ENCODE measurements around the gene NINL.
"Not testable (repeated sequence)": the region's sequence is repeated elsewhere in the genome, so short reads cannot be mapped to it uniquely, and the experiment has no call there.

The NINL gene

DNA sequence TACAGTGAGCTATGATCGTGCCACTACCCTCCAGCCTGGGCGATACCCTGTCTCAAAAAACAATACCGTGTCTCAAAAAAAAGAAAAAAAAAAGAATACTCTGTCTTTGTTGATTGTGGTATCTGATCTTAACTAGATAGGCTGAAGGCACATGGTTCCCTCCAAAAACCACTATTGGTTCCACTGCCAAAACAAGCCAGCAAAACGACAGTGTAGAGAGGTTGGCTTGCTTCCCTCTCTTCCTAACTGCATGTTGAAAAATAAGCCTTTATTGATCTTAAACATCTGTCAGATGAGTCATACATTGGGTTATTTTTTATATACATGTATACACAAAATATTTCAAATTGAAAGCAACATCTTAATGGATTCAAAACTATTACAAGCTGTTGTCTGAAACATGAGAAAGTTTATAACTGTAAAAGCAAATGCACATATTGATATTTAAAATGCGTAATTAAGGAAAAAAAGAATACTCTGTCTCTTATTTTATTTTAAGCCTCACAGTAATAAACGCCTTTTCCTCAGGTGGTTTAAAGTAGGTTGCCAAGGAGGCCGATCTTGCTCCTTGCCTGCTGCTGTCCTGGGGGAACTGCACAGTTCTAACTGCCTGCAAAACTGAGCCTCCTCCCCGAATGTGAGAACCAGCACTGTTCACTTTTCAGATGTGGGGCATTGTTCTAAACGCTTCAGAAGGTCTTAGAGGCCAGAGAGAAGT is 7.0 kb upstream of the NINL start:
- DNase-seq (ENCODE audit: low read depth): no peak

DNA sequence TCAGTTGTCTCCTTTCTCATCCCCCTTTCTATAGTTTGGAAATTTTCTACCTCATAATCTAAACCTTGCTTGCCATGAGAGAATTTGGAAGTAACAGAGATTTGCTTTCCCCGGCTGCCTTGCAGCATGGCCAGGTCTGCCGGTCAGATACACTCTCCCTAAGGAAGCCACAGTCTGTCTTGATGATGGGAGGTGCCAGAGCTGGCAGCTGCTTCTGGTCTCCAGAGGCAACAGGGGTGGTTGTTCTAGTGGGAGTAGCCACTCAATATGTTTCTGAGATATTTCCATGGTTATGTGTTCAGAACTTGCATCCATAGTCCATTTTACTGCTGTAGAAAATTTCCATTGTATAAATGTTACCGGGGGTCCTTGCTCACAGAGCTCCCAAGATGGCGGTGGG is 5.4 kb upstream of the NINL start:
- not testable (repeated sequence) for DNase-seq (ENCODE audit: low read depth)

GRCh38 chr20:25588491-25588890 is 3.2 kb upstream of the NINL start:
- DNase-seq (ENCODE audit: low read depth): no peak

DNA sequence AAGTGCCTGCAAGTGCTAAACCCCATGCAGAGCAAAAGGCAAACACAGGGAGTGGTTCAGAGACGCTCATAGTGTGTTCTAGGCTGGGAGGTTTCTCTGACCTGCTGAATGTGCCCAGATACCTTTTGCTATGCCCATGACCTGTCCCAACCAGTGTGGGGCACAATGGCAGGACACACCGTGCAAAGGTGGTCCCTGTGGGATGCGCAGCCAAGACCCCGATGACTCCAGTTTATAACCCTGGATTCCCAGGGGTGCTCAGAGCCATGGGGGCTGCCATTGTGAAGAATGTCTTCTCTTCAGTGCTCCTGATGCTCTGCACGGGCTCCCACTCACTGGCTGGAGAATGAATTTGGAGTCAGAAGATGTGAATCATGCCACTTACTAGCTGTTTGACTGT is 2.2 kb upstream of the NINL start:
- DNase-seq (ENCODE audit: low read depth): no peak

DNA sequence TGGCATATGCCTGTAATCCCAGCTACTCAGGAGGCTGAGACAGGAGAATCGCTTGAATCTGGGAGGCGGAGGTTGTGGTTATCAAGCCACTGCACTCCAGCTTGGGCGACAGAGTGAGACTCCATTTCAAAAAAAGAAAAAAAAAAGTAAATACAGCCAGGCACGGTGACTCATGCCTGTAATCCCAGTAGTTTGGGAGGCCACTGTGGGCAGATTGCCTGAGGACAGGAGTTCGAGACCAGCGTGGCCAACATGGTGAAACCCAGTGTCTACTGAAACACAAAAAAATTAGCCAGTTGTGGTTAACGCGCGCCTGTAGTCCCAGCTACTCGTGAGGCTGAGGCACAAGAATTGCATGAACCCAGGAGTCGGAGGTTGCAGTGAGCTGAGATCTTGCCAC is 1.5 kb upstream of the NINL start:
- DNase-seq (ENCODE audit: low read depth): no peak

DNA sequence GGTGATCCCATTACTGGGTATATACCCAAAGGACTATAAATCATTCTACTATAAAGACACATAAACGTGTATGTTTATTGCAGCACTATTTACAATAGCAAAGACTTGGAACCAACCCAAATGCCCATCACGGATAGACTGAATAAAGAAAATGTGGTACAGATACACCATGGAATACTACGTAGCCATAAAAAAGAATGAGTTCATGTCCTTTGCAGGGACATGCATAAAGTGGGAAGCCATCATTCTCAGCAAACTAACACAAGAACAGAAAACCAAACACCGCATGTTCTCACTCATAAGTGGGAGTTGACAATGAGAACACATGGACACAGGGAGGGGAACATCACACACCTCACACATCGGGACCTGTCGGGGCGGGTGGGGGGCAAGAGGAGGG is 1.7 kb downstream of the NINL start:
- not testable (repeated sequence) for DNase-seq (ENCODE audit: low read depth)

GRCh38 chr20:25580711-25581110 is 4.6 kb downstream of the NINL start:
- no peak for DNase-seq (ENCODE audit: low read depth)

DNA sequence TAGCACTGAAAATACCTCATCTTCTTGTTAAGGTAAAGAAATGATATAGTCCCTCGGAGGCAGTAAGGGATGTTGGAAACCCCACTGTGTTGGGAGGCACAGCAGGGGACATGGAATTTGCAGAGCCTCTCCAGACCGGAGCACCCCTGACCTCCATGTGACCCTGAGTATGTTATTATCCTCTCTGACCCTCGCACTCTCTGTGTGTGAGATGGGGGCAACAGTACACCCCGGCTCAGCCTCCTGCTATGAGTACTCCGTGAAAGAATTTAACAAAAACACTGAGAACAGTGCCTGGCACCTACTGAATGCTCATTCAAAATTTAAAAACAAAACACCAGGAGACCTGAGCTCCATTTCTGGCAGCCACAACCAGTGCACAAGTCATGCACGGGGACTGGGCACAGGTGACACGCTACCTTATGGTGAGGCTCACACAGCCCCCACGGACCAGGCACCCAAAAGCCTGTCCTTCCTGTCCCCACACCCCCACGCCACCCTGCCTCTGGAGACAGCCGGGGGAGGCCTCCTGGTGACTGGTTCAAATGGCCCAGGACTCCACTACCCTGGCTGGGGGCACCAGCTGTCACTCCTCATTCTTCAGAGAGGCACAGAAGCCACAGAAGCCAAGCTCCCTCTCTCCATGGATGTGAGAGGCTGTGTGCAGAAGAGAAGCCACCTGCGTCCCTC is 6.1 kb downstream of the NINL start:
- no peak for DNase-seq (ENCODE audit: low read depth)

DNA sequence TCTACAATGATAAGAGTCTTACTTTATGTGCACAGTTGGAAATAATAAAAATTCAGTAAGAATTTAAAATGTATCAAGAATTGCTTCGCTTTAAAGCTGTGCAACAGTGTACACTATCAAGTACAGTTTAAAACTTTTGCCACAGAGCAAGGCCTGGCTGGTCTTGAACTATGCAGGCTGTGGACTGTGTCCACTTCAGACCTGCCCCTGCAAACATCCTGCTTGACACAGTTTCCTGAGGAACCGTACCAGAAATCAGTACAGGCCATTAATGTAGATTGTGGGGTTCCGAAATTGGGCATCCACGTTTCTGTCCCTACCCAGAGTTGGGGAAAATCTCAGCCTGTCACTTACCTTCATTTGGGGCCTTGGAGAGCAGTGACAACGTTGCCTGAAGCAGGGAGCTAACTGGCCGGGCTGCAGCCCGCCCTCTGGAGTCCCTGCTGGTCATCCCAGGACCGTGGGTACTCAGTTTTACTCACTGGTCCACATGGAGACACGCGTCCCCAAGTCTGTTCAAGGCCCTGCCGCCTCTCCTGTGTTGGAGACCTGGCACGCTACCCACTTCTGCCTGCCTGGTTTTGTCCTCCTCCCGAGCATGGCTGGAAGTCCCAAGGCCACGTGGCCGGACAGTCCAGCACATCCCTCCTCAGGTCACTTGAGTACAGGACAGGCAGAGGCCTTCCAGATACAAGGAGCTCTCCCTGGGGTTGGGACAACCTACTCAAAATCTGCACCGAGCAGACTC is 8.4 kb downstream of the NINL start:
- DNase-seq (ENCODE audit: low read depth): no peak

DNA sequence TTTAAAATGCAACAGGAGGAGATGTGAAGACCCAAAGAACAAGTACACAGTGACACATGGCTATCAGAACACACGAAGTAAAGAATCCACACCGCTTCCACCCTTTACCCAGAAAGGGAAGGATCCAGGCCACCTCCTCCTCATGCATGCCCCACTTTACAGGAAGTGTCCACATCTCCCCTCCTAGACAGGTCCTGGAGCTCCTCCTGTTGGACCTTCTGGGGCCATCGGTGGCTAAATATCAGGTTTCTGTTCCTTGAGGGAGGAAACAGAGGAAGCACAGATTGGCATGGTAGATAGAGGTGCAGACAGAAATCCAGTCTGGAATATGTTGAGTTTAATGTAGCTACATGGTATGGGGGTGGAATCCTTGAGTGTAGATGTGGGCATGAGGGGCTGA is 10.9 kb downstream of the NINL start:
- no peak for DNase-seq (ENCODE audit: low read depth)

DNA sequence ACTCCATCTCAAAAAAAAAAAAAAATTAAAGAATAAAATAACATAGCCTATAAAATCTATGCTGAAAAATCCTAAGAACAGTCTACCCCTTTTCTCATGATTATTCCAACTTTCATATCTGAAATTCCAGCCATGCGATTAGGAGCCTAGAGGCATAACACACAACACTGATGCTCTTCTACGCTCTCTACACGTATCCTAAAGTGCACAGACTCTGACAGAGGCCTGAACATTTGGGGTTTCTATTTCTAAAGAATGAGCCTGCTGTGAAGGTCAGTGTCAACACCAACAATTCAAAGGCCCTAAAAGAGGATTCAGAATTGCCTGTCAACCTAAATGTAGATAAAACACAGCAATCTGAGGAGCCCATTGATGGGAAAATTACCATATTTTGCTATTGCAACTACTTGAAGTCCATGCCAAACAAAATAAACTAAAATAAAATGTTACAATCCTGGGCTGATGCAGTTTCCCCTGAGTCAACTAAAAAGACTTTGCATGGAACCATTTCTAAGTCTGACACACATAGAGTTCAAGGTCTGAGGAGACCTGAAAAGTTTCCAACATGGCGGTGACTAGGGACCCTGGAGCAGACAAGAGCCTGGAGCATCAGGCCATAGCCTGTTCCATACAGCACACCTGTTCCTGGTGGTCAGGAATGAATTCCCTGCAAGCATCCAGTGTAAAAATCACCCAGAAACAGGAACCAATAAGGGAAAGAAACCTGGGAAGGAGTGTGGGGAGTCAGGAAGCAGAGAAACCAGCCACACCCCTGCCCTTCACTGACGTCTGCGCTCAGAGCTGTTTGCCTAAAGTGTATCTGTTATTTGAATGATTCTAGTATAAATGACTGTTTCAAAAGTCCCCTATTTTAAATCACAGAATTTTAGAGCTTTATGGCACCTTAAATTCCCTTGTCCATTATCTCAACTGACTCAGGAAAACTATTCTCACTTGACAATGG is 11.8 kb downstream of the NINL start:
- DNase-seq (ENCODE audit: low read depth): no peak

- DNase-seq (ENCODE audit: low read depth): no peak
Observed at GRCh38 chr20:25571817-25572216, 13.5 kb downstream of the NINL start.

GRCh38 chr20:25571240-25571639 is 14.1 kb downstream of the NINL start:
- no peak for DNase-seq (ENCODE audit: low read depth)

DNA sequence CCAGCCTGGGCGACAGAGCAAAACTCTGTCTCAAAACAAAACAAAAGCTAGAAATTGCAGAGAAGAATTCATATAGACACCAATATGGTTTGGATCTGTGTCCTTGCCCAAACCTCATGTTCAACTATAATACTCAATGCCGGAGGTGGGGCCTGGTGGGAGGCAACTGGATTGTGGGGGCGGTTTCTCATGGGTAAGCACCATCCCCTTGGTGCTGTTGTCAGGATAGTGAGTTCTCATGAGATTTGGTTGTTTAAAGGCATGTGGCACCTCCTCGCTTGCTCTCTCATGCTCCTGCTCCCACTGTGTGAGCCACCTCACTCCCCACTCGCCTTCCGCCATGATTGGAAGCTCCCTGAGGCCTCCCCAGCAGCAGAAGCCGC is 15.2 kb downstream of the NINL start:
- DNase-seq (ENCODE audit: low read depth): no peak

DNA sequence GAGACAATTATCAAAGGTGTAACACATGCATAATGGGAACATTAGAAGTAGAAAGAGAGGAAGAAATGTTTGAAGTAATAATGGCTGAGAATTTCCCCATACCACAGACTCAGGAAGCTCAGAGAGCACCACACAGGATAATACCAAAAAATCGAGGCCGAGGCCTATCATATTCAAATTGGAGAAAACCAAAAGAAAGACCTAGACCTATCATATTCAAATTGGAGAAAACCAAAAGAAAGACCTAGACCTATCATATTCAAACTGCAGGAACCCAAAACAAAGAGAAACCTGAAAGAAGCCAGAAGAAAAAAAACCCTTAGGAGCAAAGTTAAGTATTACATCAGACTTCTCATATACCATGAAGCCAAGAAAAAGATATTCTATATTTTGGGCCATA is 18.0 kb downstream of the NINL start:
- DNase-seq (ENCODE audit: low read depth): no peak

DNA sequence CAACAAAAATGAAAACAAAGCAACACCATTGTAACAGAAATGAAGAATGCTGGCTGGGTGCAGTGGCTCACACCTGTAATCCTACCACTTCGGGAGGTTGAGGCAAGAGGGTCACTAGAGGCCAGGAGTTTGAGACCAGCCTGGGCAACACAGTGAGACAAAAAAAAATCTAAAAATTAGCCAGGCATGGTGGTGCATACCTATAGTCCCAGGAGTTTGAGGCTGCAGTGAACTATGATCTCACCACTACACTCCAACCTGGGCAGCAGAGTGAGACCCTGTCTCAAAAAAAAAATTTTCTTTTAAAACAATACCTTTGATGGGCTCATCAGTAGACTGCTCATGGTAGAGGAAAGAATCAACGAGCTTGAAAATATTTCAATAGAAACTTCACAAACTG is 18.5 kb downstream of the NINL start:
- DNase-seq (ENCODE audit: low read depth): no peak

DNA sequence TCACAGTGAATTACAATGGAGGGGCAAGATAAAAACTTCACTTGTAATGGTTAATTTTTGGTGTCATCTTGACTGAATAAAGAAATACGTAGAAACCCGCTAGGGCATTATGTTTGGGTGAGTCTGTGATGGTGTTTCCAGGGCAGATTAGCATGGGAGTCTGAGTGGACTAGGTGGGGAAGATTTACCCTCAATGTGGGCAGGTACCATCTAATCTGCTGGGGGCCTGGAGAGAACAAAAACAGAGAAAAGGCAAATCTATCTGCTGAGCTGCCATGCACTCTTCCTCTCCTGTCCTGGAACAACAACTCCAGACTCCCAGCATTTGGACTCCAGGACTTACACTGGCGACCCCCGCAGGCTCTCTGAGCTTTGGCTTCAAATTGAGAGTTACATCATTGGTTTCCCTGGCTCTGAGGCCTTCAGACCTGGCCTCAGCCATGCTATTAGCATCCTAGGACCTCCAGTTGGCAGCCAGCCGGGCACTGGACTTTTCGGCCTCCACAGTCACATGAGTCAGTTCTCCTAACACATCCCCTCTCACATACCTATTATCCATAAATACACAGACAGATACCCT is 19.7 kb downstream of the NINL start:
- no peak for DNase-seq (ENCODE audit: low read depth)

GRCh38 chr20:25563876-25564275 is 21.5 kb downstream of the NINL start:
- no peak for DNase-seq (ENCODE audit: low read depth)

- no peak for DNase-seq (ENCODE audit: low read depth)
Observed at GRCh38 chr20:25563362-25563761, 22.0 kb downstream of the NINL start.

DNA sequence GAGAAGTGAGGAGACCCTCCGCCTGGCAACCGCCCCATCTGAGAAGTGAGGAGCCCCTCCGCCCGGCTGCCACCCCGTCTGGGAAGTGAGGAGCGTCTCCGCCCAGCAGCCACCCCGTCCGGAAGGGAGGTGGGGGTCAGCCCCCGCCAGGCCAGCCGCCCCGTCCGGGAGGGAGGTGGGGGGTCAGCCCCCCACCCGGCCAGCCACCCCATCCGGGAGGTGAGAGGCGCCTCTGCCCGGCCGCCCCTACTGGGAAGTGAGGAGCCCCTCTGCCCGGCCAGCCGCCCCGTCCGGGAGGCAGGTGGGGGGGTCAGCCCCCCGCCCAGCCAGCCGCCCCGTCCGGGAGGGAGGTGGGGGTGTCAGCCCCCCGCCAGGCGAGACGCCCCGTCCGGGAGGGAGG is 23.6 kb downstream of the NINL start:
- not testable (repeated sequence) for DNase-seq (ENCODE audit: low read depth)

DNA sequence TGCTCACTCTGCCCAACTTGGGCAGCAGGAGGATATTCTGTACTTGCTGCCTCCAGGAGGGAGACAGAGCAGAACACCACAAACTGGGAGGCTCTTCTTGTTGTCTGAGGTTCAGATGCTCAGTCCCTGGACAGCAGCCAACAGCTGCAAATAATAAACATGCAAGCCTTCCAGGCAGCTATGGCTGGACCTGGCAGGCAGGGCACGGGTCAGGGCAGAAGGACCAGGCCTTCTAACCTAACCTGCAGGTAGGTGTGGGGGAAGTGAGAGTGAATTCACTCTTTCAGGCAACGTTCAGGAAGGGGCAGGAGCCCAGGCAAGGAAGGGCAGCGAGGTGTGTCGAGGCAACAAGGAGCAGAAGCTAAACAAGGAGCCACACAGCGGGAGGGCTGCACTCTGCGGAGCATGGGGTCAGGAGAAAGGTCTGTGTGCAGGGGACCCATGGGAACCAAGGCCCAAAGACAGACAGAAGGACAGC is 31.5 kb downstream of the NINL start:
- no peak for DNase-seq (ENCODE audit: low read depth)

DNA sequence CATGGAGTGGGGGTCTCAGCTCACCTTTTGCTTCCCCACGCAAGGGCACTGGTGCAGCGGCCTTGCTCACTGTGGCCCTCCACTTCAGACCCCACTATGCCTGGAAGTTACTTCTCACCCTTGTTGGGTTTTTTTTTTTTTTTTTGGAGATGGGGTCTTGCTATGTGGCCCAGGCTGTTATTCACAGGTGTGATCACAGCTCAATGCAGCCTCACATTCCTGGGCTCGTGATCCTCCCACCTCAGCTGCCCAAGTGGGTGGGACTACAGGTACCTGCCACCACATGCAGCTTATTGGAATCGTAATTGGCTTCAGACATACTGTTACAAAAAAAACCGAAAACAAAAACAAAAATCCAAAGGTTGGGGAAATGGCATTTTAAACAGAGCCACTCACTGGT is 32.4 kb downstream of the NINL start:
- DNase-seq (ENCODE audit: low read depth): no peak

Data from stimulated activated CD8-positive, alpha-beta memory T cell treated with anti-CD3 and anti-CD28 coated beads, Interleukin-7, amount 100 ng/mL, for 24 hours (primary cell).